PC-9 (cell line): ENCODE results near the gene PHPT1. TPM values are rescaled to one million over a fixed set of nuclear protein-coding genes. Genes with fewer than 3 reads are reported as not detected.
A peak's percentile ranks its signal among the peaks of the same experiment; 100 is the strongest.
"Not testable (repeated sequence)": the region's sequence is repeated elsewhere in the genome, so short reads cannot be mapped to it uniquely, and the experiment has no call there.

Experiments used
- BruUV-seq: library from RNA; stranded (reverse); fragments of 400-500 nt; replicated peaks from 2 replicates; lab custom pipeline; 2021; lab: Mats Ljungman, UMichigan
- CTCF ChIA-PET: fragments of 300-600 bp; sonication (Branson Sonifier 250); formaldehyde crosslinking; loops from one replicate; lab custom pipeline; 2022; ENCODE audit warnings: antibody characterized with exemption; lab: Charles Lee
- POLR2A ChIA-PET: fragments of 300-600 bp; sonication (Branson Sonifier 250); formaldehyde crosslinking; loops from one replicate; lab custom pipeline; 2022; ENCODE audit warnings: antibody characterized with exemption; ENCODE audit not compliant: unreplicated experiment; lab: Charles Lee
- DNase-seq, 2 experiments: peaks; one replicate each; pipeline versions ENCODE4 v3.0.0 to v3.0.0-alpha.2; 2015 to 2022; ENCODE audit warnings: mixed read lengths in 1 of 2
- H2AFZ ChIP-seq: fragments of 200-600 bp; sonication (generic); 2 replicates; pipeline ENCODE4 v1.8.1; 2017; ENCODE audit warnings: antibody characterized with exemption
- H3F3A ChIP-seq: fragments of 200-600 bp; sonication (generic); 2 replicates; pipeline ENCODE4 v1.8.1; 2017; ENCODE audit warnings: antibody characterized with exemption, mild to moderate bottlenecking, low read depth; ENCODE audit not compliant: insufficient read depth
- H3K27ac ChIP-seq: fragments of 200-600 bp; sonication (generic); 2 replicates; pipeline ENCODE4 v1.6.1; 2016; ENCODE audit warnings: mixed run types
- H3K27me3 ChIP-seq: fragments of 200-600 bp; sonication (generic); 2 replicates; pipeline ENCODE4 v1.6.1; 2016; ENCODE audit warnings: low read depth, mixed run types; ENCODE audit not compliant: insufficient read depth
- H3K36me3 ChIP-seq: fragments of 200-600 bp; sonication (generic); 2 replicates; pipeline ENCODE4 v1.6.1; 2016; ENCODE audit warnings: low read depth, mixed run types
- H3K4me1 ChIP-seq: fragments of 200-600 bp; sonication (generic); replicated peaks from 2 replicates; pipeline ENCODE4 v1.6.1; 2016; ENCODE audit warnings: mixed run types; ENCODE audit not compliant: insufficient read depth
- H3K4me2 ChIP-seq: fragments of 200-600 bp; sonication (generic); 2 replicates; pipeline ENCODE4 v1.6.1; 2017; ENCODE audit warnings: mixed run types
- H3K4me3 ChIP-seq: fragments of 200-600 bp; sonication (generic); 2 replicates; pipeline ENCODE4 v1.6.1; 2016; ENCODE audit warnings: mixed run types
- H3K79me2 ChIP-seq: fragments of 200-600 bp; sonication (generic); 2 replicates; pipeline ENCODE4 v1.6.1; 2017; ENCODE audit warnings: low read depth, mixed run types
- H3K9me2 ChIP-seq: fragments of 200-600 bp; sonication (generic); 2 replicates; pipeline ENCODE4 v1.8.1; 2017; ENCODE audit warnings: mild to moderate bottlenecking; ENCODE audit not compliant: insufficient read depth
- H3K9me3 ChIP-seq: fragments of 200-600 bp; sonication (generic); 2 replicates; pipeline ENCODE4 v1.8.1; 2016; ENCODE audit warnings: low read depth; ENCODE audit not compliant: insufficient read depth
- H4K20me1 ChIP-seq: fragments of 200-600 bp; sonication (generic); 2 replicates; pipeline ENCODE4 v1.8.1; 2017; ENCODE audit not compliant: insufficient read depth
- EZH2 ChIP-seq: fragments of 200-600 bp; sonication (generic); IDR thresholded peaks from 2 replicates; pipeline ENCODE4 v1.8.0; 2017; ENCODE audit warnings: antibody characterized with exemption, low read depth
- intact Hi-C: fragments of 100-400 bp; cut with micrococcal nuclease; formaldehyde crosslinking; loops from one replicate; pipeline ENCODE4 v1.10.0; 2022; ENCODE audit not compliant: unreplicated experiment
- total RNA-seq: library from RNA; stranded (reverse); gene quantifications from 2 replicates; pipeline ENCODE4 v1.2.3, GENCODE V29; 2021
- TF ChIP-seq, protein P1 (sequence below): fragments of 200-600 bp; sonication (generic); conservative IDR thresholded peaks from 2 replicates; pipeline ENCODE4 v1.6.1; 2017; ENCODE audit warnings: mixed run types, antibody characterized with exemption, mild to moderate bottlenecking, moderate library complexity

PHPT1 gene
- total RNA-seq, 1 experiment from 2014 or later = 112 TPM

DNA sequence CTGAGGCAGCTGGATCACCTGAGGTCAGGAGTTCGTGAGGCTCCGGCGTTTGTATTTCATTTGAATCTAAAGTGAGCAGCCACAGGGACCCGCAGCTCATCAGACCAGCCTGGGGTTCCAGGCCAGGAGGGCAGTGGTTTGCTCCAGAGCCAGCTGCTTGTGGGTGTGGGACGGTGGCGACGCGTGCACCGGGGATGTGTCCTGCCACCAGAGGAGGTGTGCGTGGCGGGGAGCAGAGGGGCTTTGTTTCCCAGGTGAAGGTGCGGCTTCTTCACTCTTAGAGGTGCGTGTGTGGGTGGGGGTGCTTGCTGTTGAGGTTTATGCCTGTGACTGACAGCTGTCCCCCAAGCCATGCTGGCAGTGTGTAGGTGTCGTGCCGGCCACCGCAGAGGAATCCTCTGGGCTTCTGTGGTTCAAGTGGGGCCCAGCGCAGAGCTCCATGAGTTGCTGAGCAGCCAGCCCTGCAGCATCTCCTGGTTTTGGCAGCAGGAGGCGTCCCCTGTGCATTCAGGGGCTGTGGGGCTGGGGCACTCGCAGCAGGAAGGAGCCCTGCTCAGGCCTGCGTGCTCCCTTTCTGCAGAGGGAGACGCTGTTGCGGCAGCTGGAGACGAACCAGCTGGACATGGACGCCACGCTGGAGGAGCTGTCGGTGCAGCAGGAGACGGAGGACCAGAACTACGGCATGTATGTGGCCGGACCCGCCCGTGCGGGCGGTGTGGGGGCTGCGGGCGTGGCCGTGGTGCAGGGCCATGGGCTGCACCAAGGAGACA is 13.9 kb upstream of the PHPT1 start:
- TF ChIP-seq EZH2 = no peak
- TF ChIP-seq, protein P1, sequence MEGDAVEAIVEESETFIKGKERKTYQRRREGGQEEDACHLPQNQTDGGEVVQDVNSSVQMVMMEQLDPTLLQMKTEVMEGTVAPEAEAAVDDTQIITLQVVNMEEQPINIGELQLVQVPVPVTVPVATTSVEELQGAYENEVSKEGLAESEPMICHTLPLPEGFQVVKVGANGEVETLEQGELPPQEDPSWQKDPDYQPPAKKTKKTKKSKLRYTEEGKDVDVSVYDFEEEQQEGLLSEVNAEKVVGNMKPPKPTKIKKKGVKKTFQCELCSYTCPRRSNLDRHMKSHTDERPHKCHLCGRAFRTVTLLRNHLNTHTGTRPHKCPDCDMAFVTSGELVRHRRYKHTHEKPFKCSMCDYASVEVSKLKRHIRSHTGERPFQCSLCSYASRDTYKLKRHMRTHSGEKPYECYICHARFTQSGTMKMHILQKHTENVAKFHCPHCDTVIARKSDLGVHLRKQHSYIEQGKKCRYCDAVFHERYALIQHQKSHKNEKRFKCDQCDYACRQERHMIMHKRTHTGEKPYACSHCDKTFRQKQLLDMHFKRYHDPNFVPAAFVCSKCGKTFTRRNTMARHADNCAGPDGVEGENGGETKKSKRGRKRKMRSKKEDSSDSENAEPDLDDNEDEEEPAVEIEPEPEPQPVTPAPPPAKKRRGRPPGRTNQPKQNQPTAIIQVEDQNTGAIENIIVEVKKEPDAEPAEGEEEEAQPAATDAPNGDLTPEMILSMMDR = no peak
- Histone ChIP-seq H3K4me2 (no peak overlapping the region), H4K20me1 (peaks cover 8% of the 10 kb centered on the region; the same call in 1 of the 2 replicates), H3K27me3 (no peaks in the 10 kb centered on the region), H3K9me3 (no peaks in the 10 kb centered on the region), H3K36me3 (no peaks in the 10 kb centered on the region), H3K27ac (no peak overlapping the region), H3K9me2 (no peaks in the 10 kb centered on the region), H3F3A (peaks cover 27% of the 10 kb centered on the region; the same call in 1 of the 2 replicates), H3K4me1 (no peaks in the 10 kb centered on the region), H3K4me3 (no peak overlapping the region), H3K79me2 (no peaks in the 10 kb centered on the region), H2AFZ (no peak overlapping the region)
- BruUV-seq = no TSS peak
- intact Hi-C loops = no loop called here
- CTCF ChIA-PET = no interaction called here
- peak in 1 of 2 experiments; percentile 18 for DNase-seq
- POLR2A ChIA-PET = interaction anchor here (0.6 kb wide), 2 partner anchors 194 to 212 kb away, joined by 8 to 14 read pairs; no protein-coding TSS in a partner anchor

DNA sequence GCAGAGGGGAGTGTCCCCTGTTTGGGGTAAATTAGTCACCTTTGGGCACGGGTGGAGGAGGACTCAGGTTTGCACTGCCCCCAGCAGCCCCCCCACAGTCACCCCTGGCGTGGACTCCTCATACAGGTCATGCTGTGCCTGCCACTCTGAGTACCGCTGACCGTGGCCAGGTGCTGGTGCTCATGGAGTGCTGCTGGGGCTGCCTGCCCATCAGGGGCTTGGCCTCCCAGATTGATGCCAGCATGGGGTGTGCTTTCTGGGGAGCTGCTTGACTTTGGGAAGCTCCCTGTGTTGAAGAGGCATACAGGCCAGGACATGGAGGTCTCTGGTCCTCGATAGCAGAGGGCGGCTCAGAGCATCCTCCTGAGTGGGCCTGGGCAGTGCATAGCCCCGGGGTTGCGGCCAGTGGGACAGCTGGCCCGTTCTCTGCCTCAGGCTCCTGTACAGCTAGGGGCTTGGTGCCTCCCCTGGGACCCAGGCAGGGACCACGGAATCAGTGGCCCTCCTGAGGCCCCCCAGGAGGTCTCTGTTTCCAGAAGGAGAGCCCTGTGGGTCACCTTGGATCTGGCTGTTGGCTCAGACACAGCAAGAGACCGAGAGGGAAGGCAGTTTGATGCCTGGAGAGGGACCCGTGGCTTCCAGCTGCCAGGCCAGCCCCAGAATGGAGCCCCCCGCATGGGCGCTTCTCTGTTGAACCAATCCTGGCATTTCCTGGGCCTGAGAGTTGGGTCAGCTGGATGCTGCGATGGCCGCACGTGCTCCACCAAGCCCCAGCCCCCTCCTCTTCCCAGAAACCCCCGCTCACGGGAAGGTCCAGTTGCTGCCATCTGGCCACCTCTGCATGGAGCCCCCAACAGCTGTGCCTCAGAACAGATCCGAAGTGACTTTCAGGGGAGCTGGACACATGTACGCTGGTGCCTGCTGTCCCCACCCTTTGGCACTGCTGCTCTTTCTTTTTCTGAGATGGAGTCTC is 13.0 kb upstream of the PHPT1 start:
- no peaks in the 10 kb centered on the region for H3K36me3 ChIP-seq
- H3F3A ChIP-seq = peaks cover 36% of the 10 kb centered on the region
- no peaks in the 10 kb centered on the region for H3K4me1 ChIP-seq
- ChIA-PET CTCF (no interaction called here), POLR2A (no interaction called here)
- BruUV-seq = no TSS peak
- H4K20me1 ChIP-seq = peaks cover 16% of the 10 kb centered on the region; the same call in 1 of the 2 replicates
- no peak for TF ChIP-seq EZH2
- TF ChIP-seq, protein P1 = no peak
- H2AFZ ChIP-seq = no peak overlapping the region
- H3K27ac ChIP-seq = no peak overlapping the region
- no peak overlapping the region for H3K4me2 ChIP-seq
- H3K79me2 ChIP-seq = no peaks in the 10 kb centered on the region
- H3K9me2 ChIP-seq = no peaks in the 10 kb centered on the region
- H3K9me3 ChIP-seq = no peaks in the 10 kb centered on the region
- no peaks in the 10 kb centered on the region for H3K27me3 ChIP-seq
- DNase-seq = peak in 1 of 2 experiments; percentile 29
- intact Hi-C loops = no loop called here
- no peak overlapping the region for H3K4me3 ChIP-seq

DNA sequence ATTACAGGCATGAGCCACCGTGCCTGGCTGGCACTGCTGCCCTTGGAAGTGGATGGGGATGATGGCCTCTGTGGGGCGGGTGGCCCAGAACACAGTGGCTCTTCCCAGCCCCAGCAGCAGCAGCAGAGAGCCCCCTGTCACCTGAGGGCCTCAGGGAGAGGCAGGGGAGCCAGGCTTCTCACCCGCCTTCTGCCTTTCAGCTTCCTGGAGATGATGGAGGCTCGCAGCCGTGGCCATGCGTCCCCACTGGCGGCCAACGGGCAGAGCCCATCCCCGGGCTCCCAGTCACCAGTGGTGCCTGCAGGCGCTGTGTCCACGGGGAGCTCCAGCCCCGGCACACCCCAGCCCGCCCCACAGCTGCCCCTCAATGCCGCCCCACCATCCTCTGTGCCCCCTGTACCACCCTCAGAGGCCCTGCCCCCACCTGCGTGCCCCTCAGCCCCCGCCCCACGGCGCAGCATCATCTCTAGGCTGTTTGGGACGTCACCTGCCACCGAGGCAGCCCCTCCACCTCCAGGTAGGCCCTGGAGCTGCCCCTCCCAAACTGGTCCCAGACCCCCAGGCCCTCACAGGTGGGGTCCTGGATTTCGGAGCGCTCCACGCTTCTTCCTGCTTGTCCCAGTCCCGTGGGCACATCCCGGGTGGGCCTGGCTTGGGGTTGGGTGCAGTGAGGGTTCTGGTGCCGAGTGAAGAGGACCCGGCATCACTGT is 11.9 kb upstream of the PHPT1 start:
- POLR2A ChIA-PET = interaction anchor here (0.5 to 0.6 kb wide), 2 partner anchors 11 to 479 kb away, joined by 3 read pairs; no protein-coding TSS in a partner anchor
- Histone ChIP-seq H3K4me3 (no peak overlapping the region), H2AFZ (no peak overlapping the region), H3F3A (peaks cover 36% of the 10 kb centered on the region), H3K9me2 (no peaks in the 10 kb centered on the region), H3K9me3 (no peaks in the 10 kb centered on the region), H4K20me1 (peaks cover 16% of the 10 kb centered on the region; the same call in 1 of the 2 replicates), H3K79me2 (no peaks in the 10 kb centered on the region), H3K4me2 (no peak overlapping the region), H3K4me1 (0 out of 2 replicates have a peak, but pooled peaks cover 2% of the 10 kb centered on the region), H3K36me3 (no peaks in the 10 kb centered on the region), H3K27me3 (no peaks in the 10 kb centered on the region), H3K27ac (no peak overlapping the region)
- DNase-seq = no peak
- CTCF ChIA-PET = no interaction called here
- BruUV-seq = no TSS peak
- intact Hi-C loops = no loop called here
- TF ChIP-seq, protein P1 = no peak
- TF ChIP-seq EZH2 = no peak

GRCh38 chr9:136837856-136838277 is 11.3 kb upstream of the PHPT1 start:
- Histone ChIP-seq H4K20me1 (peaks cover 16% of the 10 kb centered on the region; the same call in 1 of the 2 replicates), H3F3A (peaks cover 36% of the 10 kb centered on the region)
- H3K9me2 ChIP-seq, H3K36me3 ChIP-seq, H3K27ac ChIP-seq, H3K79me2 ChIP-seq, H3K27me3 ChIP-seq, H3K9me3 ChIP-seq, H3K4me2 ChIP-seq, CTCF ChIA-PET, H2AFZ ChIP-seq, DNase-seq, H3K4me3 ChIP-seq, intact Hi-C loops, H3K4me1 ChIP-seq, BruUV-seq: not testable (repeated sequence)
- POLR2A ChIA-PET = interaction anchor here (0.5 to 0.8 kb wide), 4 partner anchors 11 to 36 kb away, joined by 3 to 8 read pairs (median 4); partner anchors contain the start of gene RABL6
